Spinal cord (tissue), 10 donors: Measurements from ENCODE around the gene ELAC2. TPM values are rescaled to one million over a fixed set of nuclear protein-coding genes. Genes with fewer than 3 reads are reported as not detected.

Experiments
- DNase-seq, 6 donors: peaks; one replicate each; pipeline versions ENCODE4 v3.0.0 to v3.0.0-alpha.2; 2013 to 2015; ENCODE audit warnings: low spot score in 6 of 6, low read depth in 4 of 6
- H3K27ac ChIP-seq: one replicate; pipeline ENCODE4 v1.5.1; 2013; ENCODE audit warnings: low read depth, low read length, control low read depth
- H3K27me3 ChIP-seq: one replicate; pipeline ENCODE4 v1.6.1; 2013; ENCODE audit warnings: low read length; ENCODE audit not compliant: control insufficient read depth, insufficient read depth
- H3K36me3 ChIP-seq: one replicate; pipeline ENCODE4 v1.6.1; 2013; ENCODE audit warnings: low read length; ENCODE audit not compliant: control insufficient read depth, insufficient read depth
- H3K4me1 ChIP-seq: one replicate; pipeline ENCODE4 v1.6.1; 2013; ENCODE audit warnings: low read length; ENCODE audit not compliant: control insufficient read depth, insufficient read depth
- H3K4me3 ChIP-seq: one replicate; pipeline ENCODE4 v1.5.1; 2013; ENCODE audit warnings: low read depth, low read length, control low read depth
- H3K9me3 ChIP-seq: one replicate; pipeline ENCODE4 v1.6.1; 2013; ENCODE audit warnings: low read length; ENCODE audit not compliant: control insufficient read depth, insufficient read depth
- WGBS: methylation state at CpG from one replicate; pipeline ENCODE4 v1.1.5; 2013; ENCODE audit warnings: missing lambda C conversion rate; ENCODE audit not compliant: insufficient coverage; 5-methylcytosine and 5-hydroxymethylcytosine counted together
- polyA plus RNA-seq, 2 donors: library from polyadenylated mRNA; unstranded; fragments of 120-200 nt; gene quantifications; one replicate each; pipeline ENCODE4 v1.2.1, GENCODE V29; 2013; ENCODE audit not compliant: insufficient read length in 2 of 2
- total RNA-seq, 2 donors: library from RNA; depleted of rRNA in 1 of 2; stranded (reverse); fragments of 120-200 nt in 1 of 2; fragments of >200 nt in 1 of 2; gene quantifications; one replicate each; pipeline versions ENCODE4 v1.2.3 to v1.2.4, GENCODE V29; 2013 to 2014
- donor health status: healthy.

Gene ELAC2
- total and polyA plus RNA-seq, 4 donors, result 55.3 to 64.4 (median 58.5) TPM

DNA sequence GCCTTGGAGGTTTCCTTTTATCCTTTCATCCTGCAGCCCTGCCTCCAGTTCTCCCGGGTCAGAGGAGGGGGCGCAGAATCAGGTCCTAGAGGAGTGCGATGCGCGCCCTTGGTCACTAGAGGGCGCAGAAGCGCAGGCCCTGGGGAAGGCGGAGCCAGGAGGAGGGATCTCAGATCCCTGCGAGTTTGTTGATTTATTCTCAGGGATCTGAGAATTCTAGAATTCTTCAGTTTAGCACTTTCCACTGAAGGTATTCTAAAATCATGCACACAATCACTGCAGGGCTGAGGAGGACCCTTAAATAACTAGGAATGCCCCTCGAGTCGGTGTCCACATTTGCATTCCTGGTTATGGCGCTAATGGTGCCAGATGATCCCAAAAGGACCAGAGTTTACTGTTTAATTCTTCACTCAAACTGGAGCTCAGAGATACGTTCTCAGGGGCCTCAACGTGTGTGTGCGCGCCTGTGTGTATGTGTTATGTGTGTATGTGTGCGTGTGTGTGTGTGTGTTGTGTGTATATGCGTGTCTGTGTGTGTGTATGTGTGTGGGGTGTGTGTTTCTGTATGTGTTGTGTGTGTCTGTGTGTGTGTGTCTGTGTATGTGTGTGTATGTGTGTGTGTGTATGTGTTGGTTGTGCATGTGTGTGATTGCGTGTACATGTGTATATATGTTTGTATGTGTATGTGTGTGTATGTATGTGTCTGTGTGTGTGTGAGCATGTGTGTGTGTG is 6.9 kb upstream of the ELAC2 start:
- Histone ChIP-seq H3K4me3 (no peak overlapping the region), H3K27ac (no peak overlapping the region), H3K4me1 (peaks cover 4% of the 10 kb centered on the region), H3K36me3 (no peaks in the 10 kb centered on the region), H3K27me3 (no peaks in the 10 kb centered on the region), H3K9me3 (no peaks in the 10 kb centered on the region)
- peak in 2 of 6 donors; percentile 83 to 85 for DNase-seq
- 39% methylated on average over 15 of the region's 19 CpGs for WGBS

DNA sequence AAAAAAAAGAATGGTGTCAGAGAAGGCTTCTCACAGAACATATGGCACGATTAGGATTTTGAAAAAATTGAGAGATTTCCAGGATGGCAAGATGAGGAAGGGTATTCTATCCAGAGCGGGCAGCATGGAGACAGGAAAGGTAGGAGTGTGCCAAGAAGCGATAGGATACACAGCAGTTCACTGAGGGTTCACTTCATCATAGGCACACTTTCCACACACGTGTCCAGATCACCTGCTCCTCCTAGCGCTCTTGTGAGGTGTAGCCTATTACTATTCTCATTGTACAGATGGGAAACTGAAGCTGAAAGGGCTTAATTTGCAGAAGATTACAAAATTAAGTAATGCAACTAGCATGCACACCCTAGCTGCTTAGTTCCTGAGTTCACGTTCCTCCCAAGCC is 6.2 kb upstream of the ELAC2 start:
- no peak overlapping the region for H3K27ac ChIP-seq
- H3K9me3 ChIP-seq, result no peaks in the 10 kb centered on the region
- peaks cover 4% of the 10 kb centered on the region for H3K4me1 ChIP-seq
- H3K27me3 ChIP-seq, result no peaks in the 10 kb centered on the region
- H3K4me3 ChIP-seq, result no peak overlapping the region
- no peaks in the 10 kb centered on the region for H3K36me3 ChIP-seq
- DNase-seq, result peak in 1 of 6 donors; percentile 31
- no CpG with 5 or more reads among the region's 6 CpGs for WGBS

DNA sequence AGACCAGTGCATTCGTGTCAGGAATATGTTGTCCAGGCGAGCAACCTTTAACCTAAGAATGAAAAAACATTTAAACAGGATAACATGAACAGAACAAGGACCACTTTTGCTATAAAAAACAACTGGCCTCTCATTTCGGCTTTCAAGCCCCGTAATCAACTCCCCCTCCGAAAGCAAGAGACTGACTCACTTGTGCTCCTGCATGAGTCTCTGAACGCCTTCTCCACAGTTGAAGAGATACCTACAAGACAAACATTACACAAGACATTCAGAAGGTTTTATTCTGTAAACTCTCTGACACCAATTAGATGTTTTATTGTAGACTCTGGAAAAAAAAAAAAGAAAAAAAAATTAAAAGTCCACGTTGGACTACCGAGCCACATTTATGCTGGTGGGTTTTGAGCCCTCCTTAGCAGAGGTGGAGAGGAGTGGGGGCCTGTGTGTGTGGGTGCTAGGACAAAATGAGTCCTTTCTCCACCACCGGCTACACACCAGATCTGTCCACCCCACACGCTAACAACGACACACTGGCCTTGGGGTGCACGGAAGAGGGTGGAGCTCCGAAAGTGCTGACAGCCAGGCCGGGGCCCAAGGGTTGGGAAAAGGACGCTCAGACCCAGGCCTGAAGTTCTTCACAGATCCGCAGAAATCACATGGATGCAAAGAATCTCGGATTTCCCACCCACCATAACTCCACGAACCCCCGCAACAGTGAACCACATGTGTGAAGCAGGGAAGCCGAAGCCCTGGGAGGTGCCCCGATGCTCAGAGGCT is 759 bp downstream of the ELAC2 start:
- WGBS, result 22% methylated on average over 13 of the region's 21 CpGs
- Histone ChIP-seq H3K4me1 (peaks cover 7% of the 10 kb centered on the region), H3K27me3 (no peaks in the 10 kb centered on the region), H3K9me3 (no peaks in the 10 kb centered on the region), H3K4me3 (peak overlapping the region; percentile 78), H3K27ac (no peak overlapping the region), H3K36me3 (peaks cover 24% of the 10 kb centered on the region)
- DNase-seq, result no peak

DNA sequence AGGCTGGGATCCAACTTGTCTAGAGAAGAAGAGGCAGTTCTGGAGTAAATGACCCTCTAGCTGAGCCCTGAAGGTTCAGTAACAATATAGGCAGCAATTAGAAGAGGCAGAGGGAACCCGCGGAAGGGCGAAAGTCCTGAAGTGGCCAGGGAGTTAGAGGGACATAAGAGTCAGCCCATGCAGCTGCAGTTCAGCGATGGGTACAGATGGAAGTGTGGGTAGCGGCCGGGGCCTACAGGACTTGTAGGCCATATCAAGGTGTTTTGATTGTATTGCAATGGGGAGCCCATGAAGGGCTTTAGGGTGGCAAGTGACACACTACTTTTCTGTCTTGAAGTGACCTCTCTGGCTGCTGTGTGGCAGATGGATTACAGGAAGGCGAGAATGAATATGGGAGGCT is 3.0 kb downstream of the ELAC2 start:
- no peaks in the 10 kb centered on the region for H3K27me3 ChIP-seq

DNA sequence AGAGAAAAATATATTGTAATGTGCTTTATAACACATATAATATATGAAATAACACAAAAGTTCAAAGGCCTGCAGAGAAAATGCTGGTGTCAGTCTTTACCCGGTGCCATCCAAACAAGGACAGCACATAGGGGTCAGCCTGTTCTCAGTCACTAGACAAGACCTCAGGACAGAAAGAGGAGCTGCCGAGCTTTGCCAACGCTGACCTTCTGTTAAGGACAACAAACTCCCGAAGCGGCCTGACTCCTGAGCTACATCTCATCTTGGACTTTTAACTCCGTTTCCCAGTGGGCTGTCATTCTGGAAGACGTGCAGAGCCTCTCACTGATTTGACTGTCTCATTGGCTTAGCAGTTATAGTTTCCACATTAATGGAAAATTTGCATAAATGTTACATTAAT is 6.9 kb downstream of the ELAC2 start:
- Histone ChIP-seq H3K4me1 (no peaks in the 10 kb centered on the region), H3K27me3 (no peaks in the 10 kb centered on the region), H3K9me3 (no peaks in the 10 kb centered on the region), H3K27ac (no peak overlapping the region), H3K36me3 (peaks cover 55% of the 10 kb centered on the region), H3K4me3 (no peak overlapping the region)
- no peak for DNase-seq
- 94% methylated on average over 4 of the region's 7 CpGs for WGBS

More for the DNA sequence above, 3.0 kb downstream of the ELAC2 start:
- Histone ChIP-seq H3K4me3 (no peak overlapping the region), H3K4me1 (peaks cover 7% of the 10 kb centered on the region), H3K27ac (no peak overlapping the region), H3K36me3 (peaks cover 40% of the 10 kb centered on the region), H3K9me3 (no peaks in the 10 kb centered on the region)
- 97% methylated on average over 7 of the region's 7 CpGs for WGBS
- no peak for DNase-seq

DNA sequence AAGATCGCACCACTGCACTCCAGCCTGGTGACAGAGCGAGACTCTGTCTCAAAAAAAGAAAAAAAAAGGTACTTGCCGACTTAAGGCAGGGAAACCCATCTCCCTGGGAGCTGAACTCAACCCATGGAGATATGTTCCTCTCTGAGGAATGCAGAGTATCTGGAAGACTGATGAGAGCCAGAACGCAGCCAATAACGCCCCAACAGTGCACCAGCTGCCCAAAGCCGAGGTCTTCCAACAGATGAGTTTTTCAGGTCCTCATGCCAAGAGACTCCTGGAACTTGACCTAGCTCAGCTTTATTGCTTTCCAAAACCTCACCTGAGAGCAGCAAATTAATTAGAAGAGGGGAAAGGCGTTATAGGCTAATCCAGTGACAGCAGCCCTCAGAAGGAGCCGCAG is 9.4 kb downstream of the ELAC2 start:
- no peaks in the 10 kb centered on the region for H3K27me3 ChIP-seq
- no peaks in the 10 kb centered on the region for H3K9me3 ChIP-seq
- H3K36me3 ChIP-seq, result peaks cover 58% of the 10 kb centered on the region
- H3K4me1 ChIP-seq, result no peaks in the 10 kb centered on the region
- no peak overlapping the region for H3K27ac ChIP-seq
- no peak overlapping the region for H3K4me3 ChIP-seq
- WGBS, result 76% methylated on average over 7 of the region's 8 CpGs
- no peak for DNase-seq

DNA sequence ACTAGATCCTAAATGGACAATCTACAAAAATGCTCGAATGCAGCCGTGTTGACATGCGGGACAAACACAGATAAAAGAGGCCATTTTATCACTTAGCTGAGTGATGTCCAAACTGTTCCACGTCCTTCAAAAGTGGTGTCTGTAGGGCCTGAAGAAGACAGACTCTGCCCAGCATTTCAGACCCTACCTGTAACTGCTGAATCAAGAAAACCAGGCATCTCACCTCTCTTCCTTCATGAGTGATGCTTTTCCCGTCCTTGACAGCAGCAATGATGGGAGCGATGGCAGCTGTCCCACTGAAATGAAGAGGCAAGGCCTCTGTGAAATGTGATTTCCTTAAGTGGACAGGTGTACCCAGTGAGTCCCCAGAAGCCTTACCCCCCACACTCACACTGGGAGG is 12.3 kb downstream of the ELAC2 start:
- no peak overlapping the region for H3K27ac ChIP-seq
- peaks cover 62% of the 10 kb centered on the region for H3K36me3 ChIP-seq
- no peaks in the 10 kb centered on the region for H3K27me3 ChIP-seq
- 91% methylated on average over 4 of the region's 6 CpGs for whole genome bisulfite sequencing
- no peak for DNase-seq
- H3K4me1 ChIP-seq, result peaks cover 12% of the 10 kb centered on the region
- H3K9me3 ChIP-seq, result no peaks in the 10 kb centered on the region
- no peak overlapping the region for H3K4me3 ChIP-seq

DNA sequence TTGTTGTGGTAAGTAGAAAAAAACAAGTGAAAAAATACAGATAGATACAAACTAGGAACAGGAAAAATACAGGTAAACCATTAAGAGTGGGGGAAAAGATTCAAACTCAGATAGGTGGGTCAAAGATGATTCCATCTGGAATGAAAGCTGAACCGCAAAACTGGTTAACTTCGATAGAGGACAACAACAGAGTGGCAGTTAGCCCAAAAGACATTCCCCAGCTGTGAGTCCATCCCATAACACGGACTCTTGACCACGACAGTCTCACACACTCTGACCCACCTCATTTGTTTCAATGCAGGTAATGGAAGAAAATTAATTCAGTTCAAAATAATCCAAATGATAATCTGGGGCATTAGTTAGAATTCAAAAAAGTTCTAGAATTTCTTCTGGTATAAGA is 13.5 kb downstream of the ELAC2 start:
- 100% methylated on average over 1 of the region's 4 CpGs for WGBS
- H3K36me3 ChIP-seq, result peaks cover 64% of the 10 kb centered on the region
- peaks cover 12% of the 10 kb centered on the region for H3K4me1 ChIP-seq
- no peak for DNase-seq
- no peaks in the 10 kb centered on the region for H3K27me3 ChIP-seq
- H3K27ac ChIP-seq, result no peak overlapping the region
- no peak overlapping the region for H3K4me3 ChIP-seq
- H3K9me3 ChIP-seq, result no peaks in the 10 kb centered on the region

DNA sequence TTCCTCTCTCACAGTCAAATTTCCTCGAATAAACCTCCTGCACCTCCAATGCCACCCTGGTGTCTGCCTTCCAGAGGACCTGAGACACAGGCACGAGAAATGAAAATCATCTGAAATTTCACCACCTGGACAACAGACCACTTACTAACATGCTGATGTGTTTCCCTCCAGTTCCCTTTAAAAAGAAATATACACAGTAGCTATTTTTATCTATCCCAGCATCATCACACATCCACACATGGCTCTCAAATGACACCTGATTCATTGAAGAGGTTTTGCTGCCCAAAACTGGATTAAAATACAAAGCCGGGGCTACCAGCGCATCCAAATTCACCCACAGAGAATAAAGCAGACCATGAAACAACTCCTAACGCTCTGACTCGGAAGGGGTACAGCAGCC is 13.9 kb downstream of the ELAC2 start:
- 96% methylated on average over 2 of the region's 6 CpGs for WGBS
- H3K27me3 ChIP-seq, result no peaks in the 10 kb centered on the region
- H3K27ac ChIP-seq, result no peak overlapping the region
- no peak for DNase-seq
- H3K4me1 ChIP-seq, result peaks cover 12% of the 10 kb centered on the region
- H3K9me3 ChIP-seq, result no peaks in the 10 kb centered on the region
- H3K4me3 ChIP-seq, result no peak overlapping the region
- peaks cover 68% of the 10 kb centered on the region for H3K36me3 ChIP-seq

DNA sequence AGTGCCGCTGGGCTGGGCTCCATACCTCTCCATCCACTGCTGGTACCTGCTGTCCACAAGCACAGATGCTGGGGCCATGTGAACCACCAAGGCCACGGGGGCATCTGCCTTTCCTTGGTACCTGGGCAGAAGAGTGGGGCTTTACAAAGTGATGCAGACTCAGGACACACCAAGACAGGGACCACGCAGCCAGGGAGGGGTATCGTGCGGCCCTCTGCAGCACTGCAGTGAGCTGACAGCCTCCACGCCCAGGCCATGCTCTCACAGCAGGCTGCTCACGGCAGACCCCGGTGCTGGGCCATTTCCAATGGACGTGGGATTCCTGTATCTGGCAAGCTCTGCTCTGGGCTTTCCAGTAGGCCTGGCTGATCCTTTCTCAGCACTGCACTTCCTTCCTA is 14.4 kb downstream of the ELAC2 start:
- 75% methylated on average over 9 of the region's 9 CpGs for WGBS
- DNase-seq, result no peak
- H3K4me1 ChIP-seq, result peaks cover 12% of the 10 kb centered on the region
- H3K4me3 ChIP-seq, result no peak overlapping the region
- H3K27ac ChIP-seq, result no peak overlapping the region
- H3K36me3 ChIP-seq, result peaks cover 68% of the 10 kb centered on the region
- H3K27me3 ChIP-seq, result no peaks in the 10 kb centered on the region
- H3K9me3 ChIP-seq, result no peaks in the 10 kb centered on the region
